ENCODE measurements around the gene TMEM164. TPM values are rescaled to one million over a fixed set of nuclear protein-coding genes. Genes with fewer than 3 reads are reported as not detected.
"Not testable (repeated sequence)": the region's sequence is repeated elsewhere in the genome, so short reads cannot be mapped to it uniquely, and the experiment has no call there.

TMEM164 gene
- total RNA-seq, 6 experiments from 2014 or later, result 8.5 to 12.5 (median 9.6) TPM

DNA sequence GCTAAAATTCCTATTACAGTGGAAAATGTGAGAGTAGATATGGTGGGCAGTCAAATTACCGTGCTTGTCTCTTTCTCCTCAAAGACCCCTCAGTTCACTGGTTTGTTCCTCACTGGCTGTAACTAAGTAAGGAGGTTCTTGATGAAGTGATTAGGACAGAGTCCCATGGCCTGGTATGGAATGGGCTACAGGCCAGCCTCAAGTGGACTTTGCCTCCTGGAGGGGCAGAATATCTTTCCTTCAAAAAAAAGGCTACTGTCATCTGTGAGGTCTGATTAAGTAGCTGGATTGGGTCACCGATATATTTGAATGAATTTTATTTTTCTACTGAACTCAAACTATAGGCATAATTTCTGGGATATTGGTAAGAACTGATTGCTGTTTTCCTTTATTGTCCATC lies 38.5 kb upstream of the TMEM164 start:
- Mint-ChIP-seq H3K4me3 (no peak overlapping the region), H3K27ac (no peak overlapping the region), H3K9me3 (no peaks in the 10 kb centered on the region), H3K4me1 (ENCODE audit: low read depth) (peaks cover 19% of the 10 kb centered on the region; the same call in 1 of the 2 replicates), H3K27me3 (ENCODE audit: insufficient read depth) (no peaks in the 10 kb centered on the region; the same call in 1 of the 2 replicates), H3K36me3 (ENCODE audit: low read depth) (no peaks in the 10 kb centered on the region)
- DNase-seq, result no peak
- TF ChIP-seq, protein P1, sequence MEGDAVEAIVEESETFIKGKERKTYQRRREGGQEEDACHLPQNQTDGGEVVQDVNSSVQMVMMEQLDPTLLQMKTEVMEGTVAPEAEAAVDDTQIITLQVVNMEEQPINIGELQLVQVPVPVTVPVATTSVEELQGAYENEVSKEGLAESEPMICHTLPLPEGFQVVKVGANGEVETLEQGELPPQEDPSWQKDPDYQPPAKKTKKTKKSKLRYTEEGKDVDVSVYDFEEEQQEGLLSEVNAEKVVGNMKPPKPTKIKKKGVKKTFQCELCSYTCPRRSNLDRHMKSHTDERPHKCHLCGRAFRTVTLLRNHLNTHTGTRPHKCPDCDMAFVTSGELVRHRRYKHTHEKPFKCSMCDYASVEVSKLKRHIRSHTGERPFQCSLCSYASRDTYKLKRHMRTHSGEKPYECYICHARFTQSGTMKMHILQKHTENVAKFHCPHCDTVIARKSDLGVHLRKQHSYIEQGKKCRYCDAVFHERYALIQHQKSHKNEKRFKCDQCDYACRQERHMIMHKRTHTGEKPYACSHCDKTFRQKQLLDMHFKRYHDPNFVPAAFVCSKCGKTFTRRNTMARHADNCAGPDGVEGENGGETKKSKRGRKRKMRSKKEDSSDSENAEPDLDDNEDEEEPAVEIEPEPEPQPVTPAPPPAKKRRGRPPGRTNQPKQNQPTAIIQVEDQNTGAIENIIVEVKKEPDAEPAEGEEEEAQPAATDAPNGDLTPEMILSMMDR (IDR thresholded peaks at IDR 0.05), result no peak

DNA sequence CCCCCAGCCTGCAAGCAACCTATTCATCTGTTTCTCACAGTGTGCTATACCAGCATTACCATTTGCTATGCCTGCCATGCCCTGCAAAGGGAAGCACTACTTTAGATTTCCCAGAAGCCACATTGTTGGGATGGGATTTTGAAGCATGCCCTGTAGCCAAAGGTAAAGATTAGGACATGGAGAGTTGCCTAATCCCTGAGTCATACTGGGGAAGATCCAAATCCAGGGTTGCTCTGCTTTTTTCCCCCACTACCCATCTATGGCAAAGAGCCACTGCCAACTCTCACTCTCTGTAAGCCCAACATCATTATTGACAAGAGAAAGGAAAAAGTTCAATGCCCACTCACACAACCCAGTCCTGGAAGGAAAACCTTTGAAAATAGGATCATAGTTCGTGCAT lies 36.7 kb upstream of the TMEM164 start:
- Mint-ChIP-seq H3K4me1 (ENCODE audit: low read depth) (peaks cover 19% of the 10 kb centered on the region; the same call in 1 of the 2 replicates), H3K27ac (no peak overlapping the region), H3K27me3 (ENCODE audit: insufficient read depth) (no peaks in the 10 kb centered on the region; the same call in 1 of the 2 replicates), H3K36me3 (ENCODE audit: low read depth) (no peaks in the 10 kb centered on the region), H3K4me3 (no peak overlapping the region), H3K9me3 (no peaks in the 10 kb centered on the region)
- no peak for DNase-seq
- TF ChIP-seq, protein P1 (IDR thresholded peaks at IDR 0.05), result no peak

DNA sequence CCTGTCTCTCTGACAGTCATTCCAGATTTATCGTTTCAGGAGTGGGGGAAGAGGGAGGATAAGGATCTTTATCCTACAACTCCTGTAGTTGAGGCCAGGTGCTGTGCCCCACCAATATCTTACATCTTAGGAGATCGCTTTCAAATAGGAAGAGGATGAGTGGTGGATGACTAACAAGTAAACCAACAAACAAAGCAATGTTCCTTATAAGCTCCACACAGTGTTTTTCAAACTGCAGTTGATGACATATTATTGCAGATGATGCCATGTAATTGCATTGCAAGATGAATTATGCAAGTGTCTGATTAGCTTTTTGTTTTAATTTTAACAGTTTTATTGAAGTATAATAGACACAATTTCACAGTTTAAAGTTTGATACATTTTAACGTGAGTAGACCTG lies 35.8 kb upstream of the TMEM164 start:
- no peaks in the 10 kb centered on the region; the same call in 1 of the 2 replicates for H3K27me3 Mint-ChIP-seq (ENCODE audit: insufficient read depth)

DNA sequence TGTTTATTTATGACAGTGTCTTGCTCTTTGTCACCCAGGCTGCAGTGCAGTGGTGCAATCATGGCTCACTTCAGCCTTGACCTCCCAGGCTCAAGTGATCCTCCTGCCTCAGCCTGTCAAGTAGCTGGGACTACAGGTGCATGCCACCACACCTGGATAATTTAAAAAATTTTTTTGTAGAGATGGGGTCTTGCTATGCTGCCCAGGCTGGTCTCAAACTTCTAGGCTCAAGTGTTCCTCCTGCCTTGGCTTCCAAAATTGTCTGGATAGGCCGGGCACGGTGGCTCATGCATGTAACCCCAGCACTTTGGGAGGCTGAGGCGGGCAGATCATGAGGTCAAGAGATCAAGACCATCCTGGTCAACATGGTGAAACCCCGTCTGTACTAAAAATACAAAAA lies 32.1 kb upstream of the TMEM164 start:
- not testable (repeated sequence) for H3K9me3 Mint-ChIP-seq; H3K27ac Mint-ChIP-seq; H3K27me3 Mint-ChIP-seq (ENCODE audit: insufficient read depth); H3K4me3 Mint-ChIP-seq; DNase-seq; H3K36me3 Mint-ChIP-seq (ENCODE audit: low read depth)
- peaks cover 19% of the 10 kb centered on the region; the same call in 1 of the 2 replicates for H3K4me1 Mint-ChIP-seq (ENCODE audit: low read depth)

More for the DNA sequence above, 35.8 kb upstream of the TMEM164 start:
- Mint-ChIP-seq H3K36me3 (ENCODE audit: low read depth) (no peaks in the 10 kb centered on the region), H3K27ac (no peak overlapping the region), H3K9me3 (no peaks in the 10 kb centered on the region), H3K4me1 (ENCODE audit: low read depth) (peaks cover 19% of the 10 kb centered on the region; the same call in 1 of the 2 replicates), H3K4me3 (no peak overlapping the region)
- peak; percentile 8 for DNase-seq
- TF ChIP-seq, protein P1 (IDR thresholded peaks at IDR 0.05), result no peak

DNA sequence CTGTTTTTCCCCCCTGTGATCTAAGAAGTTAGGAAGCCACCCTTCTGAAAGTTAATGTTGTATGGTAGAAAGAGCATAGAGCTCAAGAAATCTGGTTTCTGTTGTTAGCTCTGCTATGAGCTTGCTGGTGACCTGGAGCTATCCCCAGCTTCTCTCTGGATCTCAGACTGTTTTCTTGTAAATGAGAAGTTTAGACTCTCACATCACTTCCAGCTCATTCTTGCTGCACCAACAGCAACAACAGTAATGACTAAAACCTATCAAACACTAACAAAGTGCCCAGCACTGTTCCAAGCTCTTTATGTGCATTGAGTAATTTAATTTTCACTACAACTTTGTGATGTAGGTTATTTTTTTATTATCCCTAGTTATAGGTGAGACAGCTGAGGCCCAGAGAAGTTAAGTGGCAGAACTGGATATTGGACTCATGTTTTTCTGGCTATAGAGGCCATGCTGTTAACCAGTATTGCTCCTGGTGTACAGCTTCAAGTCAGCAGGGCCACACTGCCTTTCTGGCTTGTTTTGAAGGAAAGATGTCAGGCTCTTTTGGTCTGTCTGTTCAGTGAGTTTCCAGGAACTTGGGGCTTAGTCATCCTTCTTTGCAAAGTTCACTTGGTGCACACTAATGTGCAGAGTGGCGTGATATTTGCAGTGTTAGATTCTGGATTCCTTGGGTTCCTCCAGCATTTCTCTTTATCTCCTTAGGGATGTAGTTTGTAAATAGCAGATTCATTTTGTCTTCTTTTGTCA lies 27.8 kb upstream of the TMEM164 start:
- no peaks in the 10 kb centered on the region for H3K36me3 Mint-ChIP-seq (ENCODE audit: low read depth)

DNA sequence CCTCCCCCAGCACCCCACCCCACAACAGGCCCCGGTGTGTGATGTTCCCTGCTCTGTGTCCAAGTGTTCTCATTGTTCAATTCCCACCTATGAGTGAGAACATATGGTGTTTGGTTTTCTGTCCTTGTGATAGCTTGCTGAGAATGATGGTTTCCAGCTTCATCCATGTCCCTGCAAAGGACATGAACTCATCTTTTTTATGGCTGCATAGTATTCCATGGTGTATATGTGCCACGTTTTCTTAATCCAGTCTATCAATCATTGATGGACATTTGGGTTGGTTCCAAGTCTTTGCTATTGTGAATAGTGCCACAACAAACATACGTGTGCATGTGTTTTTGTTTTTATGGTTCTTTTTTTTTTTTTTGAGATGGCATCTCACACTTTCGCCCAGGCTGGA lies 17.7 kb upstream of the TMEM164 start:
- not testable (repeated sequence) for H3K27ac Mint-ChIP-seq; H3K9me3 Mint-ChIP-seq; H3K36me3 Mint-ChIP-seq (ENCODE audit: low read depth); H3K4me3 Mint-ChIP-seq; DNase-seq; H3K27me3 Mint-ChIP-seq (ENCODE audit: insufficient read depth); H3K4me1 Mint-ChIP-seq (ENCODE audit: low read depth)

More for the DNA sequence above, 27.8 kb upstream of the TMEM164 start:
- no peak for DNase-seq
- Mint-ChIP-seq H3K27me3 (ENCODE audit: insufficient read depth) (no peaks in the 10 kb centered on the region; the same call in 1 of the 2 replicates), H3K9me3 (no peaks in the 10 kb centered on the region), H3K4me1 (ENCODE audit: low read depth) (no peaks in the 10 kb centered on the region), H3K27ac (no peak overlapping the region), H3K4me3 (no peak overlapping the region)
- TF ChIP-seq, protein P1 (IDR thresholded peaks at IDR 0.05), result no peak

Data from HFFc6 (cell line).